OCI-LY7 (cell line): Measurements from ENCODE around the gene LYSMD2.

Experiments used
- EZH2phosphoT487 ChIP-seq: fragments of 200-600 bp; sonication (generic); IDR thresholded peaks from 2 replicates; pipeline ENCODE4 v1.6.1; 2018; ENCODE audit warnings: low read depth, borderline replicate concordance, mild to moderate bottlenecking, mixed run types, antibody characterized with exemption, low read length, moderate library complexity, mixed read lengths
- TF ChIP-seq, protein P1 (sequence below): fragments of 200-600 bp; sonication (generic); conservative IDR thresholded peaks from 2 replicates; pipeline ENCODE4 v1.5.1; 2014; ENCODE audit warnings: mild to moderate bottlenecking, antibody characterized with exemption, low read length, moderate library complexity, mixed read lengths

DNA sequence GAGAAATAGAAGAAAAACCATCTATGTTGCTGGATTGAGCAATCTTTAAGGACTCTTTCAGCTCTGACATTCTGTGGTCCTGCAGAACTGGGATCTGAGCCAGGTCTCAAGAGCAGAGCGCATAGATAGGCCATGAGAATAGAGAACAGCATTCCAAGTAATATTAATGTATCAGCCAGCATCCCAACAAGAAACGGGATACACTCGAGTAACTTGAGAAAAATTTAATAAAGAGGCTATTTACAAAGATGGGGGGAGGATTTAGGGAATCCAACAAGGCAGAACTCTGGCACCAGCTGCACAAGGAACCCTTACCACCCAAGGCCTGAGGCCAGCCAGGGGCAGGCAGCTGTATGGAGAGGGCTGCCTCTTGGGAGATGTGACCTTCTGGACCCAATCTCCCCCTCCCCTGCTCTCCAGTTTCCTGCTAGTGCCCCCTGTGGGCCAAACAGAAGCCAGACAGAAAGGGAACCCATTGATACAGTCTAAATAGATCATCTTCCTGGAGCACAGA, 22.2 kb upstream of the LYSMD2 start:
- TF ChIP-seq, protein P1, sequence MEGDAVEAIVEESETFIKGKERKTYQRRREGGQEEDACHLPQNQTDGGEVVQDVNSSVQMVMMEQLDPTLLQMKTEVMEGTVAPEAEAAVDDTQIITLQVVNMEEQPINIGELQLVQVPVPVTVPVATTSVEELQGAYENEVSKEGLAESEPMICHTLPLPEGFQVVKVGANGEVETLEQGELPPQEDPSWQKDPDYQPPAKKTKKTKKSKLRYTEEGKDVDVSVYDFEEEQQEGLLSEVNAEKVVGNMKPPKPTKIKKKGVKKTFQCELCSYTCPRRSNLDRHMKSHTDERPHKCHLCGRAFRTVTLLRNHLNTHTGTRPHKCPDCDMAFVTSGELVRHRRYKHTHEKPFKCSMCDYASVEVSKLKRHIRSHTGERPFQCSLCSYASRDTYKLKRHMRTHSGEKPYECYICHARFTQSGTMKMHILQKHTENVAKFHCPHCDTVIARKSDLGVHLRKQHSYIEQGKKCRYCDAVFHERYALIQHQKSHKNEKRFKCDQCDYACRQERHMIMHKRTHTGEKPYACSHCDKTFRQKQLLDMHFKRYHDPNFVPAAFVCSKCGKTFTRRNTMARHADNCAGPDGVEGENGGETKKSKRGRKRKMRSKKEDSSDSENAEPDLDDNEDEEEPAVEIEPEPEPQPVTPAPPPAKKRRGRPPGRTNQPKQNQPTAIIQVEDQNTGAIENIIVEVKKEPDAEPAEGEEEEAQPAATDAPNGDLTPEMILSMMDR: peak; percentile 67
- no peak for TF ChIP-seq EZH2phosphoT487
